Activated T-helper 2 cell treated with anti-CD3 and anti-CD28 coated beads, Interferon-gamma antibody, Interleukin-2, Interleukin-4, amounts not matched to agents 10 μg/mL and 5 μg/mL and 100 μg/mL, durations not matched to agents 14 hours and 24 hours and 36 hours (primary cell): Measurements from ENCODE around the gene PELO. TPM values are rescaled to one million over a fixed set of nuclear protein-coding genes. Genes with fewer than 3 reads are reported as not detected.

Experiments used
- DNase-seq: peaks from one replicate; pipeline ENCODE4 v3.0.0; 2021; ENCODE audit warnings: low spot score
- H3K27ac Mint-ChIP-seq: one replicate; pipeline ENCODE4 v1.8.0; 2021; ENCODE audit warnings: mixed read lengths
- H3K27me3 Mint-ChIP-seq: one replicate; pipeline ENCODE4 v1.8.0; 2021; ENCODE audit warnings: low read depth, mixed read lengths
- H3K36me3 Mint-ChIP-seq: one replicate; pipeline ENCODE4 v1.8.0; 2021; ENCODE audit warnings: low read depth, mixed read lengths
- H3K4me1 Mint-ChIP-seq: one replicate; pipeline ENCODE4 v1.8.0; 2021; ENCODE audit warnings: low read depth, mixed read lengths
- H3K4me3 Mint-ChIP-seq: one replicate; pipeline ENCODE4 v1.8.0; 2021; ENCODE audit warnings: low read depth, mild to moderate bottlenecking, moderate library complexity, mixed read lengths
- H3K9me3 Mint-ChIP-seq: one replicate; pipeline ENCODE4 v1.8.0; 2021; ENCODE audit warnings: mixed read lengths
- intact Hi-C: fragments of 100-400 bp; cut with micrococcal nuclease; formaldehyde crosslinking; loops from one replicate; pipeline ENCODE4 v1.15.1; 2023
- total RNA-seq: library from RNA; stranded (reverse); gene quantifications from 2 replicates; pipeline ENCODE4 v1.2.3, GENCODE V29; 2022

The PELO gene
- total RNA-seq, 1 donor from 2014 or later, result 14.4 TPM

GRCh38 chr5:52757527-52757926, 30.2 kb upstream of the PELO start:
- intact Hi-C loops, result no loop called here
- Mint-ChIP-seq H3K27me3 (peaks cover 17% of the 10 kb centered on the region), H3K9me3 (peaks cover 7% of the 10 kb centered on the region), H3K27ac (no peak overlapping the region), H3K36me3 (no peaks in the 10 kb centered on the region), H3K4me3 (no peak overlapping the region), H3K4me1 (peaks cover 12% of the 10 kb centered on the region)
- DNase-seq, result no peak

- intact Hi-C loops, result no loop called here
- no peak for DNase-seq
- Mint-ChIP-seq H3K27ac (no peak overlapping the region), H3K9me3 (peaks cover 7% of the 10 kb centered on the region), H3K27me3 (peaks cover 17% of the 10 kb centered on the region), H3K4me1 (peaks cover 12% of the 10 kb centered on the region), H3K36me3 (no peaks in the 10 kb centered on the region), H3K4me3 (no peak overlapping the region)
Observed at GRCh38 chr5:52758014-52758413, 29.7 kb upstream of the PELO start.

GRCh38 chr5:52759331-52759730, 28.4 kb upstream of the PELO start:
- Mint-ChIP-seq H3K27ac (no peak overlapping the region), H3K36me3 (no peaks in the 10 kb centered on the region), H3K9me3 (peaks cover 10% of the 10 kb centered on the region), H3K27me3 (peaks cover 5% of the 10 kb centered on the region), H3K4me1 (peaks cover 11% of the 10 kb centered on the region), H3K4me3 (no peak overlapping the region)
- intact Hi-C loops, result no loop called here
- DNase-seq, result no peak

- no peak for DNase-seq
- Mint-ChIP-seq H3K36me3 (no peaks in the 10 kb centered on the region), H3K27ac (no peak overlapping the region), H3K4me1 (peaks cover 9% of the 10 kb centered on the region), H3K27me3 (no peaks in the 10 kb centered on the region), H3K9me3 (peaks cover 10% of the 10 kb centered on the region), H3K4me3 (no peak overlapping the region)
- intact Hi-C loops, result loop anchor here (1.0 kb wide), 4 partner anchors 10 to 52 kb away; no protein-coding TSS in a partner anchor
Observed at GRCh38 chr5:52760695-52761366, 26.9 kb upstream of the PELO start.

- H3K36me3 Mint-ChIP-seq, result no peaks in the 10 kb centered on the region
- peaks cover 3% of the 10 kb centered on the region for H3K9me3 Mint-ChIP-seq
- DNase-seq, result no peak
- peaks cover 41% of the 10 kb centered on the region for H3K4me1 Mint-ChIP-seq
- H3K27ac Mint-ChIP-seq, result no peak overlapping the region
- H3K27me3 Mint-ChIP-seq, result no peaks in the 10 kb centered on the region
- intact Hi-C loops, result no loop called here
- no peak overlapping the region for H3K4me3 Mint-ChIP-seq
Observed at GRCh38 chr5:52767217-52767743, 20.4 kb upstream of the PELO start.

- intact Hi-C loops, result no loop called here
- Mint-ChIP-seq H3K4me1 (peaks cover 48% of the 10 kb centered on the region), H3K4me3 (no peak overlapping the region), H3K27ac (no peak overlapping the region), H3K36me3 (no peaks in the 10 kb centered on the region), H3K27me3 (no peaks in the 10 kb centered on the region), H3K9me3 (peaks cover 3% of the 10 kb centered on the region)
- DNase-seq, result no peak
Observed at GRCh38 chr5:52767766-52768480, 19.8 kb upstream of the PELO start.

- intact Hi-C loops, result no loop called here
- no peak overlapping the region for H3K27ac Mint-ChIP-seq
- peaks cover 2% of the 10 kb centered on the region for H3K27me3 Mint-ChIP-seq
- no peak overlapping the region for H3K4me3 Mint-ChIP-seq
- no peaks in the 10 kb centered on the region for H3K9me3 Mint-ChIP-seq
- no peaks in the 10 kb centered on the region for H3K36me3 Mint-ChIP-seq
- peaks cover 50% of the 10 kb centered on the region for H3K4me1 Mint-ChIP-seq
- no peak for DNase-seq
Observed at GRCh38 chr5:52769061-52769460, 18.7 kb upstream of the PELO start.

- Mint-ChIP-seq H3K36me3 (no peaks in the 10 kb centered on the region), H3K4me3 (no peak overlapping the region), H3K4me1 (peaks cover 56% of the 10 kb centered on the region), H3K9me3 (no peaks in the 10 kb centered on the region), H3K27me3 (peaks cover 5% of the 10 kb centered on the region), H3K27ac (no peak overlapping the region)
- DNase-seq, result no peak
- intact Hi-C loops, result no loop called here
Observed at GRCh38 chr5:52770287-52770939, 17.3 kb upstream of the PELO start.

GRCh38 chr5:52771343-52772039, 16.2 kb upstream of the PELO start:
- H3K27me3 Mint-ChIP-seq, result peaks cover 5% of the 10 kb centered on the region
- no peaks in the 10 kb centered on the region for H3K36me3 Mint-ChIP-seq
- H3K4me1 Mint-ChIP-seq, result peaks cover 66% of the 10 kb centered on the region
- H3K4me3 Mint-ChIP-seq, result peak overlapping the region; percentile 14
- DNase-seq, result peak; percentile 19
- intact Hi-C loops, result loop anchor here (1.0 kb wide), 6 partner anchors 10 to 46 kb away; partner anchors contain the start of genes ITGA1 and PELO
- peak overlapping the region; percentile 47 for H3K27ac Mint-ChIP-seq
- H3K9me3 Mint-ChIP-seq, result no peaks in the 10 kb centered on the region

GRCh38 chr5:52772668-52773067, 15.0 kb upstream of the PELO start:
- intact Hi-C loops, result no loop called here
- Mint-ChIP-seq H3K27ac (no peak overlapping the region), H3K36me3 (no peaks in the 10 kb centered on the region), H3K27me3 (peaks cover 5% of the 10 kb centered on the region), H3K4me1 (peaks cover 55% of the 10 kb centered on the region), H3K4me3 (no peak overlapping the region), H3K9me3 (no peaks in the 10 kb centered on the region)
- DNase-seq, result no peak

- H3K36me3 Mint-ChIP-seq, result no peaks in the 10 kb centered on the region
- H3K27ac Mint-ChIP-seq, result no peak overlapping the region
- no peaks in the 10 kb centered on the region for H3K9me3 Mint-ChIP-seq
- H3K27me3 Mint-ChIP-seq, result peaks cover 5% of the 10 kb centered on the region
- intact Hi-C loops, result no loop called here
- DNase-seq, result no peak
- H3K4me3 Mint-ChIP-seq, result no peak overlapping the region
- H3K4me1 Mint-ChIP-seq, result peaks cover 49% of the 10 kb centered on the region
Observed at GRCh38 chr5:52773342-52773741, 14.4 kb upstream of the PELO start.

GRCh38 chr5:52774005-52774410, 13.7 kb upstream of the PELO start:
- peaks cover 8% of the 10 kb centered on the region for H3K27me3 Mint-ChIP-seq
- H3K4me1 Mint-ChIP-seq, result peaks cover 46% of the 10 kb centered on the region
- DNase-seq, result no peak
- H3K4me3 Mint-ChIP-seq, result no peak overlapping the region
- no peak overlapping the region for H3K27ac Mint-ChIP-seq
- H3K9me3 Mint-ChIP-seq, result no peaks in the 10 kb centered on the region
- intact Hi-C loops, result no loop called here
- no peaks in the 10 kb centered on the region for H3K36me3 Mint-ChIP-seq
